PC-9 (cell line): ENCODE data around the gene HRH1. TPM values are rescaled to one million over a fixed set of nuclear protein-coding genes. Genes with fewer than 3 reads are reported as not detected.

ENCODE experiments used
- BruUV-seq: library from RNA; stranded (reverse); fragments of 400-500 nt; replicated peaks from 2 replicates; lab custom pipeline; 2021; lab: Mats Ljungman, UMichigan
- CTCF ChIA-PET: fragments of 300-600 bp; sonication (Branson Sonifier 250); formaldehyde crosslinking; loops from one replicate; lab custom pipeline; 2022; ENCODE audit warnings: antibody characterized with exemption; lab: Charles Lee
- POLR2A ChIA-PET: fragments of 300-600 bp; sonication (Branson Sonifier 250); formaldehyde crosslinking; loops from one replicate; lab custom pipeline; 2022; ENCODE audit warnings: antibody characterized with exemption; ENCODE audit not compliant: unreplicated experiment; lab: Charles Lee
- DNase-seq, 2 experiments: peaks; one replicate each; pipeline versions ENCODE4 v3.0.0 to v3.0.0-alpha.2; 2015 to 2022; ENCODE audit warnings: mixed read lengths in 1 of 2
- H2AFZ ChIP-seq: fragments of 200-600 bp; sonication (generic); 2 replicates; pipeline ENCODE4 v1.8.1; 2017; ENCODE audit warnings: antibody characterized with exemption
- H3F3A ChIP-seq: fragments of 200-600 bp; sonication (generic); 2 replicates; pipeline ENCODE4 v1.8.1; 2017; ENCODE audit warnings: antibody characterized with exemption, mild to moderate bottlenecking, low read depth; ENCODE audit not compliant: insufficient read depth
- H3K27ac ChIP-seq: fragments of 200-600 bp; sonication (generic); 2 replicates; pipeline ENCODE4 v1.6.1; 2016; ENCODE audit warnings: mixed run types
- H3K27me3 ChIP-seq: fragments of 200-600 bp; sonication (generic); 2 replicates; pipeline ENCODE4 v1.6.1; 2016; ENCODE audit warnings: low read depth, mixed run types; ENCODE audit not compliant: insufficient read depth
- H3K36me3 ChIP-seq: fragments of 200-600 bp; sonication (generic); 2 replicates; pipeline ENCODE4 v1.6.1; 2016; ENCODE audit warnings: low read depth, mixed run types
- H3K4me1 ChIP-seq: fragments of 200-600 bp; sonication (generic); replicated peaks from 2 replicates; pipeline ENCODE4 v1.6.1; 2016; ENCODE audit warnings: mixed run types; ENCODE audit not compliant: insufficient read depth
- H3K4me2 ChIP-seq: fragments of 200-600 bp; sonication (generic); 2 replicates; pipeline ENCODE4 v1.6.1; 2017; ENCODE audit warnings: mixed run types
- H3K4me3 ChIP-seq: fragments of 200-600 bp; sonication (generic); 2 replicates; pipeline ENCODE4 v1.6.1; 2016; ENCODE audit warnings: mixed run types
- H3K79me2 ChIP-seq: fragments of 200-600 bp; sonication (generic); 2 replicates; pipeline ENCODE4 v1.6.1; 2017; ENCODE audit warnings: low read depth, mixed run types
- H3K9me2 ChIP-seq: fragments of 200-600 bp; sonication (generic); 2 replicates; pipeline ENCODE4 v1.8.1; 2017; ENCODE audit warnings: mild to moderate bottlenecking; ENCODE audit not compliant: insufficient read depth
- H3K9me3 ChIP-seq: fragments of 200-600 bp; sonication (generic); 2 replicates; pipeline ENCODE4 v1.8.1; 2016; ENCODE audit warnings: low read depth; ENCODE audit not compliant: insufficient read depth
- H4K20me1 ChIP-seq: fragments of 200-600 bp; sonication (generic); 2 replicates; pipeline ENCODE4 v1.8.1; 2017; ENCODE audit not compliant: insufficient read depth
- CTCF ChIP-seq: fragments of 200-600 bp; sonication (generic); conservative IDR thresholded peaks from 2 replicates; pipeline ENCODE4 v1.6.1; 2017; ENCODE audit warnings: mixed run types, antibody characterized with exemption, mild to moderate bottlenecking, moderate library complexity
- EZH2 ChIP-seq: fragments of 200-600 bp; sonication (generic); IDR thresholded peaks from 2 replicates; pipeline ENCODE4 v1.8.0; 2017; ENCODE audit warnings: antibody characterized with exemption, low read depth
- intact Hi-C: fragments of 100-400 bp; cut with micrococcal nuclease; formaldehyde crosslinking; loops from one replicate; pipeline ENCODE4 v1.10.0; 2022; ENCODE audit not compliant: unreplicated experiment
- total RNA-seq: library from RNA; stranded (reverse); gene quantifications from 2 replicates; pipeline ENCODE4 v1.2.3, GENCODE V29; 2021

Gene HRH1
- total RNA-seq, 1 experiment from 2014 or later: 9.2 TPM

DNA sequence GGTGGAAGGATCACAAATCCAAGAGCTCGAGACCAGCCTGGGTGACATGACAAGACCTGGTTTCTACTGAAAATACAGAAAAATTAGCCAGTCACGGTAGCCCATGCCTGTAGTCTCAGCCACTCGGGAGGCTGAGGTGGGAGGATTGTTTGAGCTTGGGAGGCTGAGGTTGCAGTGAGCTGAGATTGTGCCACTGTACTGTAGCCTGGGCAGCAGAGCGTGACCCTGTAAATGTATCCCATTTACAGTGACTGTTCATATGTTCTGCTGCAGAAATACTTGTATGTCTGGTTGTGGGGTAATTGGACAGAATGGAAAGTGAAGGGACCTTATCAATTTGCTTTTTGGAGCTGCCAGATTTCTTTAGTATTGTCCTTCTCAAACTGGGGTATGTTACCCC lies 142.8 kb downstream of the HRH1 start:
- no peak for TF ChIP-seq EZH2
- no peak for TF ChIP-seq CTCF
- peaks cover 33% of the 10 kb centered on the region for H3K36me3 ChIP-seq
- no peaks in the 10 kb centered on the region for H3K27me3 ChIP-seq
- no TSS peak for BruUV-seq
- ChIA-PET POLR2A (no interaction called here), CTCF (interaction anchor here (0.6 to 0.8 kb wide), 2 partner anchors 23 to 38 kb away, joined by 3 to 6 read pairs; no protein-coding TSS in a partner anchor)
- no peaks in the 10 kb centered on the region for H3K9me3 ChIP-seq
- no peaks in the 10 kb centered on the region for H4K20me1 ChIP-seq
- H3K9me2 ChIP-seq: no peaks in the 10 kb centered on the region
- peaks cover 39% of the 10 kb centered on the region for H3K79me2 ChIP-seq
- DNase-seq: no peak
- no peak overlapping the region for H3K27ac ChIP-seq
- H3F3A ChIP-seq: peaks cover 6% of the 10 kb centered on the region
- H2AFZ ChIP-seq: no peak overlapping the region
- intact Hi-C loops: no loop called here
- no peak overlapping the region for H3K4me3 ChIP-seq
- no peak overlapping the region for H3K4me2 ChIP-seq
- peaks cover 17% of the 10 kb centered on the region for H3K4me1 ChIP-seq

- POLR2A ChIA-PET: no interaction called here
- intact Hi-C loops: no loop called here
- peaks cover 56% of the 10 kb centered on the region for H3K36me3 ChIP-seq
- H3K4me1 ChIP-seq: peaks cover 23% of the 10 kb centered on the region
- H3K27me3 ChIP-seq: no peaks in the 10 kb centered on the region
- no peak for TF ChIP-seq EZH2
- no peak for TF ChIP-seq CTCF
- BruUV-seq: no TSS peak
- CTCF ChIA-PET: no interaction called here
- H3K9me2 ChIP-seq: no peaks in the 10 kb centered on the region
- H3K79me2 ChIP-seq: peaks cover 6% of the 10 kb centered on the region; the same call in 1 of the 2 replicates
- H2AFZ ChIP-seq: no peak overlapping the region
- no peak for DNase-seq
- no peaks in the 10 kb centered on the region; the same call in 1 of the 2 replicates for H3F3A ChIP-seq
- no peak overlapping the region for H3K4me3 ChIP-seq
- H3K27ac ChIP-seq: no peak overlapping the region
- no peak overlapping the region for H3K4me2 ChIP-seq
- no peaks in the 10 kb centered on the region for H4K20me1 ChIP-seq
- H3K9me3 ChIP-seq: no peaks in the 10 kb centered on the region
Observed at GRCh38 chr3:11300970-11301369, 146.7 kb downstream of the HRH1 start.

- peaks cover 23% of the 10 kb centered on the region for H3K4me1 ChIP-seq
- H3K27me3 ChIP-seq: no peaks in the 10 kb centered on the region
- H3K4me3 ChIP-seq: no peak overlapping the region
- no peaks in the 10 kb centered on the region; the same call in 1 of the 2 replicates for H3K79me2 ChIP-seq
- ChIA-PET POLR2A (interaction anchor here (0.6 to 0.7 kb wide), 2 partner anchors 43 to 65 kb away, joined by 4 read pairs; no protein-coding TSS in a partner anchor), CTCF (no interaction called here)
- no peak overlapping the region for H3K4me2 ChIP-seq
- H3K9me3 ChIP-seq: no peaks in the 10 kb centered on the region
- peaks cover 62% of the 10 kb centered on the region for H3K36me3 ChIP-seq
- no peaks in the 10 kb centered on the region for H3K9me2 ChIP-seq
- DNase-seq: no peak
- no peak overlapping the region for H2AFZ ChIP-seq
- H4K20me1 ChIP-seq: no peaks in the 10 kb centered on the region
- no TSS peak for BruUV-seq
- no peak for TF ChIP-seq CTCF
- no peak for TF ChIP-seq EZH2
- no peak overlapping the region for H3K27ac ChIP-seq
- no peaks in the 10 kb centered on the region; the same call in 1 of the 2 replicates for H3F3A ChIP-seq
- intact Hi-C loops: no loop called here
Observed at GRCh38 chr3:11302444-11302843, 148.2 kb downstream of the HRH1 start.
